Measurements from ENCODE around the gene SUGP2.

The SUGP2 gene

GRCh38 chr19:18951721-18952281 lies 81.5 kb downstream of the SUGP2 start:
- no peak for DNase-seq (ENCODE audit: low read depth)

GRCh38 chr19:18949858-18950257 lies 83.5 kb downstream of the SUGP2 start:
- DNase-seq (ENCODE audit: low read depth) = no peak

- DNase-seq (ENCODE audit: low read depth) = no peak
These were observed 84.4 kb downstream of the SUGP2 start for GRCh38 chr19:18948976-18949356.

GRCh38 chr19:18948075-18948975 lies 85.0 kb downstream of the SUGP2 start:
- no peak for DNase-seq (ENCODE audit: low read depth)

DNA sequence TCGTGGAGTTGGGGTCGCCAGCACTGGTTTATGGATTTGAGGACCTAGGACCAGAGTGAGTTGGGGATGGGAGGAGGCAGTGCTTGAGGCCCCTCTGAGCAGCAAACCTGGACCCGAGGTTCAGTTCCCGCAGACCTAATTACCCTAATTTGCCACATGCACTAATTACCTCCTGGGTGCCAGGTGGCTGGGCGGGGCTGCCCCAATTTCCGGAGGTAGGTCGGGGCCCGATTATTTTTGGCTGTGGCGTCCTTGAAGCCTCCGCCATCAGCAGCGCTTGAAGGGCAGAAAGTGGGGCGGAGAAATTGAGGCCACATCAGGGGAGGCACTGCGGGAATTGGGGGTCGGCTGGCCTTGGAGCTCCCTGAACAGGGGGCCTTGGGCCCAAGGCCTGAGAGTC lies 86.4 kb downstream of the SUGP2 start:
- no peak for DNase-seq (ENCODE audit: low read depth)

- no peak for DNase-seq (ENCODE audit: low read depth)
These were observed 87.0 kb downstream of the SUGP2 start for GRCh38 chr19:18946335-18946734.

GRCh38 chr19:18945297-18945696 lies 88.0 kb downstream of the SUGP2 start:
- no peak for DNase-seq (ENCODE audit: low read depth)

GRCh38 chr19:18943465-18943864 lies 89.9 kb downstream of the SUGP2 start:
- no peak for DNase-seq (ENCODE audit: low read depth)

DNA sequence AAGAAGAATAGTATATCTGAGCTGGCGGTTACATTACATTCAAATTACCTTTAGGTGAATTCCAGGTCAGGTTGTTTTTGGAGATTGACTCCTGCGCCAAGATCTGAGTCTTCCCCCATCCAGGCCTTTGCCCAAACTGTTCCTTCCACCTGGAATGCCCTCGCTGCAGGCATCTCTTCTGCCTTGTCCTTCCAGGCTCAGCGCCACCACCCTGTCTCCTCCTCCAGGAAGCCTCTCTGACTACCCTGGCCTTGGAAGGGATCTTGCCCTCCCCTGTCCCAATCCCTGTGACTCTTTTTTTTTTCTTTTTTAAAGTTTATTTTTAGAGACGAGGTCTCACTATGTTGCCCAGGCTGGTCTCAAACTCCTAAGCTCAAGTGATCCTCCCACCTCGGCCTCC lies 90.6 kb downstream of the SUGP2 start:
- DNase-seq (ENCODE audit: low read depth) = no peak

DNA sequence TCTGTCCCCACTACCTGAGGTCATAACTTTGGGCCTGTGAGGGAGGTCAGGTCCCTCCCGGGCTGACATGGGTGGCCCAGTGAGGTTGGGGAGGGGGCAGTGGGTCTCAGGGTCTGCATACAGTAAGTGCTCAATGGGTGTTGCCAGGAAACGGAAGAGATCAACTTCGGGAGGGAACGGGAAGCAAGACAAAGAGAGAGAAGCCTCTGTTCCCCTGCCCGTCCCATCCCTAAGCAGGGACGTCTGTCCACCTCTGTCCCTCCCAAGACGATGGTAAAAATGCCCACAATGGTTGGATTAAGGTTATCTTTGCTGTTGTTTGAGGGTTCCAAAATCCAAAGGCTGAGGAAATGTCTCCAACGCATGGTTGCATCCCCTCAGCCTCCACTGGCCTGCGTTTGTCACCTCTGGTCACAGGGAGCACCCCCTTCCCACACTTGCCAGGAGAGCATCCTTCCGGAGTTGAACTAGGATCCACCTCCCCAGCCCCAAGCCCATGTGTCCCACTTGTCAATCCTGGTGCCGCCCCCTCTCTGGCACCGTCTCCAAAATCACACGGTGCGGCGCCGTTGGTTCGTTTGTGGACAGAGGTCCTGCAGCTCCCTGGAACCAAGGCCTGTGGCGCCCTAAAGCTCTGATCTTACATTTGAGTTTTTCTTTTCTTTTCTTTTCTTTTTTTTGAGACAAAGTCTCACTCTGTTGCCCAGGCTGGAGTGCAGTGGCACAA lies 91.5 kb downstream of the SUGP2 start:
- no peak for DNase-seq (ENCODE audit: low read depth)
